Activated naive CD8-positive, alpha-beta T cell treated with anti-CD3 and anti-CD28 coated beads, Interleukin-2, amount 50 U/mL, for 16 hours (primary cell): ENCODE results near the gene CACNA1S.

Experiments used
- DNase-seq: peaks from one replicate; pipeline ENCODE4 v3.0.0-alpha.2; 2020; ENCODE audit warnings: low read depth, low spot score

Gene CACNA1S

GRCh38 chr1:201093962-201094361 is 18.3 kb downstream of the CACNA1S start:
- no peak for DNase-seq

GRCh38 chr1:201093561-201093960 is 18.7 kb downstream of the CACNA1S start:
- DNase-seq, result no peak

GRCh38 chr1:201092738-201093137 is 19.5 kb downstream of the CACNA1S start:
- no peak for DNase-seq

GRCh38 chr1:201091256-201091655 is 21.0 kb downstream of the CACNA1S start:
- DNase-seq, result no peak

- no peak for DNase-seq
These were observed 21.7 kb downstream of the CACNA1S start for GRCh38 chr1:201090541-201090940.

GRCh38 chr1:201089596-201089995 is 22.6 kb downstream of the CACNA1S start:
- no peak for DNase-seq

- no peak for DNase-seq
These were observed 23.2 kb downstream of the CACNA1S start for GRCh38 chr1:201088901-201089525.

GRCh38 chr1:201088395-201088794 is 23.8 kb downstream of the CACNA1S start:
- DNase-seq, result no peak

- no peak for DNase-seq
These were observed 26.1 kb downstream of the CACNA1S start for GRCh38 chr1:201085902-201086735.

- DNase-seq, result no peak
These were observed 27.9 kb downstream of the CACNA1S start for GRCh38 chr1:201084295-201084694.

- DNase-seq, result no peak
These were observed 28.5 kb downstream of the CACNA1S start for GRCh38 chr1:201083741-201084140.

- DNase-seq, result no peak
These were observed 32.1 kb downstream of the CACNA1S start for GRCh38 chr1:201080135-201080534.

GRCh38 chr1:201077736-201078135 is 34.5 kb downstream of the CACNA1S start:
- no peak for DNase-seq

GRCh38 chr1:201077116-201077515 is 35.1 kb downstream of the CACNA1S start:
- no peak for DNase-seq

- DNase-seq, result no peak
These were observed 36.1 kb downstream of the CACNA1S start for GRCh38 chr1:201076092-201076491.

GRCh38 chr1:201074018-201074417 is 38.2 kb downstream of the CACNA1S start:
- no peak for DNase-seq

GRCh38 chr1:201072922-201073321 is 39.3 kb downstream of the CACNA1S start:
- DNase-seq, result no peak

- DNase-seq, result no peak
These were observed 40.1 kb downstream of the CACNA1S start for GRCh38 chr1:201072149-201072548.

- DNase-seq, result no peak
These were observed 42.6 kb downstream of the CACNA1S start for GRCh38 chr1:201069636-201070035.

- no peak for DNase-seq
These were observed 43.2 kb downstream of the CACNA1S start for GRCh38 chr1:201068976-201069375.

GRCh38 chr1:201066986-201067385 is 45.2 kb downstream of the CACNA1S start:
- DNase-seq, result no peak

GRCh38 chr1:201065686-201066085 is 46.5 kb downstream of the CACNA1S start:
- DNase-seq, result no peak

- no peak for DNase-seq
These were observed 47.4 kb downstream of the CACNA1S start for GRCh38 chr1:201064806-201065205.
